ENCODE measurements around the gene MBP. TPM values are rescaled to one million over a fixed set of nuclear protein-coding genes. Genes with fewer than 3 reads are reported as not detected.
"Not testable (repeated sequence)": the region's sequence is repeated elsewhere in the genome, so short reads cannot be mapped to it uniquely, and the experiment has no call there.

The MBP gene
- total RNA-seq, 1 experiment from 2014 or later: 65.2 TPM

DNA sequence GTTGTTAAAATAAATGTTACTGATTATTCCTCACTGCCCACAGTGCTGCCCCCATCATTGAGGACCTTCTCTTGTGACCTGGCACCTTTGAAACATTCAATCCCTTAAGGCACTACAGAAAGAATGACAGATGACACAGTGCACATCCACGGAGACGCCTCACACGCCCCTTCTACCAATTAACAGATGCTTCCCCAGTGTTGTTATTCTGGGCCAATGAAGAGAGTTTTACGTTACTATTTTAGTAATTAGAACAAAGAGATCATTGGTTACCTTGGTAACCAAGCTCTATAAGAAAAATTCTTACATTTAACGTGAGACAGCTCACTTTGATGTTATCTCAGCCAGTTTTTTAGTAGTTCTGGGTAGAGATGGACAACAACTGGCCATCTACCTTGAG lies 158.2 kb downstream of the MBP start:
- in situ Hi-C loops (cut with HindIII; ENCODE audit: low pct_unique_long_range_greater_than_20kb, low sequenced_read_pairs): no loop called here
- DNase-seq (ENCODE audit: low read depth, low spot score): no peak

DNA sequence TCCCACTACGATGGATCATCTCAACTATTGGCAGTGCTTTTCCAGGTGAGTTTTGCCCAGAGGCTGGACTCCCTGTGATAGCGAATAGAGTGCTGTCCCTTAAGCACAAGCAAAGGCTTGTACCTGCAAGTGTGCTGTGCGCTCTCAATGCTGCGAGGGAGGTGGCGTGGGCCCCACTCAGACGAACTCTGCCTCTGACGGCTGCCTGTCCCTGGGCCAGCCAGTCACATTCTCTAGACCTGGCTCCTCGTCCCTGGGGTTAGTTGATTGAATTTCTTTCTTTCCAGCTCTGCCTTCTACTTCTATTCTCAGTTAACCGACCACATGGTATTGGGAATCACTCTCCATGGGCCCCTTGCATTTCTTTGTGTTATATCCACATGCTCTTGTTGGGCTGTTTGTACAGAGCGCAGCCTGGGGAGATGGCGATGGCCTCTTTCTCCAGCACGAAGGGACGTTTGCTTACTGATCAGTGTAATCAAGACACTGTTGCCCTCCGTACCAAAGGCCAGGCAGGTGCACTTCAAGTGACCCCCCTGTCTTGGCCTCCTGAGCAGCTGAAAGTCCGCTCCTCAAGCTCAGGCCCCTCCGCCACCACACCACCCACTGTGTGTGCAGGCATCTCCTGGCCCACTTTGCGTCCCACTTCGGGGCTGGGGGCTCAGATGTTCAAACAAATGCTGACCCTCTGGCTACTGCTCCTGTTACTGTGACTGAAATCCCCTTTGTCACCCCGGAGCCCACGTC lies 158.9 kb downstream of the MBP start:
- in situ Hi-C loops (cut with HindIII; ENCODE audit: low pct_unique_long_range_greater_than_20kb, low sequenced_read_pairs): no loop called here
- DNase-seq (ENCODE audit: low read depth, low spot score): no peak

DNA sequence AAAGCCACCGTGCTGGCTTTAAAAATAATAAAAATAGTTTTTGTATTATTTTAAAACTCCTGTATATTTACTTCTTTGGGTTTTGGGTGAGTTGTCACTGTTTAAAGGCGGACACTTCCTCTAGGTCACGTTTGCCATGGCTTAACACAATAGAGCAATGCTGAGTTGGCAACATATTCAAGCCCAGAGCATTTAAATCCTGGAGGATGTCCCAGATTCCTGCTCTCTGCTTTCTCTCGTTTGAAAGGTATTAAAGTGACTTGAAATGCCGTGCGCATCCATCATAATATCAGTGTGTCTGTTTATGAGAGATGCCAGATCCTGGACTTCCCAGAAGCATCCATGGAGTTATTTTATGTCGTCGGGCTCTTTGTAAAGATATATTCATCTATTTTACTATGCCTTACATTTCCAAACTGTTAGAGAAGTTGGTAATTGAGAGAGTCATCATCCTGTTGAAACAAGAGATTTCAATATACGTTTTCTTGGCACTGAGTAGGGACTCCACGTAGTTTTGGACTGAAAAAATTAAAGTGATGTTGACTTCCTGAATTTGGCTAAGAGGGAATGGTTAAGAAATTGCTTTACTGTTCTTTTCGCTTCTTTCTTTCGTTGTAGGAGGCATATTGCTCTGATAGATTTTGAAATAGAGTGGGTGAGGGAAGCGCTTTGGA lies 159.6 kb downstream of the MBP start:
- in situ Hi-C loops (cut with HindIII; ENCODE audit: low pct_unique_long_range_greater_than_20kb, low sequenced_read_pairs): no loop called here
- no peak for DNase-seq (ENCODE audit: low read depth, low spot score)

DNA sequence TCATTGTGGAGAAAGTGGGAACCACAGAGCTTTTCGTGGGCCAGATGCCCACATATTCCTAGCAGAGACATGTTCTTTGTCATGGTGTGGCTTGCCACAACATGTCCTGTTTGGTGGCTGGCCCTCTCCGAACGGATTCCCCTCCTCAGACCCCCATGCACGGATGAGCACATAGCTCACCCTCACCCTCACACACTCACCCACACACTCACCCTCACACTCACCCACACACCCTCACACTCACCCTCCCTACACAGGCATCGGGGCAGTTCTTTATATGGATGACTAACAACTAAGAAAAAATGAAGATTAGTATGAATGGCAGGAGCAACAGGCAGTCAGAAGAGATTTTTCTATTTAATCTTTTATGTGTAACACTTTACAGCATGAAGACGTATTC lies 160.3 kb downstream of the MBP start:
- no peak for DNase-seq (ENCODE audit: low read depth, low spot score)
- in situ Hi-C loops (cut with HindIII; ENCODE audit: low pct_unique_long_range_greater_than_20kb, low sequenced_read_pairs): no loop called here

DNA sequence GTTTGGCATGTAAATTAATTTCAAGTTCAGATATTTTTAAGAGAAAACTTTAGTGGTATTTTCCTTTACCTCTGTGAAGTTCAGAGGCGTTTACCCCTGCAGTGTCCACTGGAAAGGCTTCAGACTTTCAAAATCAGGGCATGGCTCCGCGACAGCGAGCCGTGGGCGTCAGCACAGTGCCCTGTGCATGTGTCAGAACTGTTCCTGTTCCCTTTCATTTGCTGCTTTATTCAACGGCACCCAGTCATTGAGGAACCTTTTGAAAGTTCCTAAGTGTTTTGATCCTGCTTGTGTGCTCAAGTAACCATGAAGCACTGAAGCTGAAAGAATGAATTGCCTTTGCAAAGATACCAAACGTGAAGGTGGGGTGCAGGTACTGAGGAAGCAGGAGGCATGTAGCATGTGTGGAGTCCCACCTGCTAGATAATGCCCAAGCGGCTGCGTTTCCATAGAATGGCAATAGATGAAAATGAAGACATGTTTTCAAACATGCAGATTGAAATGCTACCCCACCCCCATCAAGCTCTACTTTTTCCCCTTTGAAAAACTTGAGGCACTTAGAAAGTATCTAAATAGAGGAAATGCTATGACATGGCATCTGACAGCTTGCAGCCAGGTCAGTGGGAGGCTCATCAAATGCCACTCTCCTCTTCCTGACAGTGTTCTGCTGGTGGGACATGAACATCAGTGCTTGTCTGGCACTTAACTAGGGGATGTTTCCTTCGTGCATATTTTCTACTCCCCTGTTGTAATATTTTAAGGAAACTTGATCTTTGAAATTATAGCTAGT lies 161.6 kb downstream of the MBP start:
- in situ Hi-C loops (cut with HindIII; ENCODE audit: low pct_unique_long_range_greater_than_20kb, low sequenced_read_pairs): no loop called here
- DNase-seq (ENCODE audit: low read depth, low spot score): no peak

DNA sequence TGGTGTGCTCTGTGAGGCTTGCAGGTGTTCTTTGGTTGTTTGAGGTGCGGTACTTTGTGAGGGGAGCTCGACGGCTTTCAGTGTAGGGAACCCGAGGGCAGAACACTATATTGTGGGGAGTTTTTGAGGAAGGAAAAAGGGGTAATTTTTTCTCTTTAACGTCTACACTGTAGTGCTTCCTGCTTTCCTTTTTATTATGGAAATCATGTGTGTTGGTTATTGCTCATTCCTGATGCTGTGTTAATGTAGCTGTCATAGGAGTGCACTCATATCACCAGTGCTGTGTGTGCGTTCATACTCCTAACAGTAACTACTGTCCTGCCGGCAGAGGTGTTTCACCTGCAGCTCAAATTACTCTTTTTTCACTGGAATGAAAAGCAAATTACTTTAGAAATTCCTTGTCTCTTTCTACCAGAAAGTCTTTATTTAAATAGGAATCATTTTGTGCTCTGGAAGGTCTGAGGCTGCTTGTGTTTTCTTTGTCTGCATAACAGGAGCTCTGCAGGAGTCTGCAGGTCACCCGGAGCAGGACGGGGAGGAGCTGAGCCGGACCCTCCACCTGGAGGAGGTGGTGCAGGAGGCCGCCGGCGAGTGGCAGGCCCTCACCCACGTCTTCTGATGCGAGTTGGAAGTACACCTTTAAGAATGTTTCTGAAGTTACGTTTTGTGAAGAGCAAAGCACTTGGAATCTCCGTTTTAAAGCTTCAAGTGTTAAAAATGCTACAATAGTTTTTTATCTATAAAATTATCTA lies 164.7 kb downstream of the MBP start:
- in situ Hi-C loops (cut with HindIII; ENCODE audit: low pct_unique_long_range_greater_than_20kb, low sequenced_read_pairs): no loop called here
- no peak for DNase-seq (ENCODE audit: low read depth, low spot score)

DNA sequence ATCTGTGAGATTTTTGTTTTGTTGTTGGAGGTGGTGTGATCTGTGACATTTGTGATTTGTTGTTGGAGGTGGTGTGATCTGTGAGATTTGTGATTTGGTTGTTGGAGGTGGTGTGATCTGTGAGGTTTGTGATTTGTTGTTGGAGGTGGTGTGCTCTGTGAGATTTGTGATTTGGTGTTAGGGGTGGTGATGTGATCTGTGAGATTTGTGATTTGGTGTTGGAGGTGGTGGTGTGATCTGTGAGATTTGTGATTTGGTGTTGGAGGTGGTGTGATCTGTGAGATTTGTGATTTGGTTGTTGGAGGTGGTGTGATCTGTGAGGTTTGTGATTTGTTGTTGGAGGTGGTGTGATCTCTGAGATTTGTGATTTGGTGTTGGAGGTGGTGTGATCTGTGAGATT lies 165.3 kb downstream of the MBP start:
- in situ Hi-C loops (cut with HindIII; ENCODE audit: low pct_unique_long_range_greater_than_20kb, low sequenced_read_pairs); DNase-seq (ENCODE audit: low read depth, low spot score): not testable (repeated sequence)

DNA sequence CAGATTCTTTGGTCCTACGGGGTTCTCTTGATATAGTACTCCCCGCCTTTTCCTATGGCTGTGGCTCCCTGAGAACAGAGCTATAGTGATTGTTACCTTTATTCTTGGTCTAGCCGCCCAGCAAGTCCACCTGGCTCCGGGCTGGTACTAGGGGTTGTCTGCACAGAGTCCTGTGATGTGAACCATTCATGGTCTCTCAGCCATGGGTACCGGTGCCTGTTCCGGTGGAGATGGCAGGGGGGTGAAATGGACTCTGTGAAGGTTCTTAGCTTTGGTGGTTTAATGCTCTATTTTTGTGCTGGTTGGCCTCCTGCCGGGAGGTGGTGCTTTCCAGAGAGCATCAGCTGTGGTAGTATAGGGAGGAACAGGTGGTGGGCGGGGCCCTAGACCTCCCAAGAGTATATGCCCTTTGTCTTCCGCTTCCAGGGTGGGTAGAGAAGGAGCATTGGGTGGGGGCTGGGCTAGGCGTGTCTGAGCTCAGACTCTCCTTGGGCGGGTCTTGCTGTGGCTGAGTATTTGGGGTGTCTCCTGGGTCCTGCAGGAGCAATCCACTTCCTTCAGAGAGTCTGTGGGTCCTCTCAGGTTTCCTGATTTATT lies 166.9 kb downstream of the MBP start:
- DNase-seq (ENCODE audit: low read depth, low spot score); in situ Hi-C loops (cut with HindIII; ENCODE audit: low pct_unique_long_range_greater_than_20kb, low sequenced_read_pairs): not testable (repeated sequence)

DNA sequence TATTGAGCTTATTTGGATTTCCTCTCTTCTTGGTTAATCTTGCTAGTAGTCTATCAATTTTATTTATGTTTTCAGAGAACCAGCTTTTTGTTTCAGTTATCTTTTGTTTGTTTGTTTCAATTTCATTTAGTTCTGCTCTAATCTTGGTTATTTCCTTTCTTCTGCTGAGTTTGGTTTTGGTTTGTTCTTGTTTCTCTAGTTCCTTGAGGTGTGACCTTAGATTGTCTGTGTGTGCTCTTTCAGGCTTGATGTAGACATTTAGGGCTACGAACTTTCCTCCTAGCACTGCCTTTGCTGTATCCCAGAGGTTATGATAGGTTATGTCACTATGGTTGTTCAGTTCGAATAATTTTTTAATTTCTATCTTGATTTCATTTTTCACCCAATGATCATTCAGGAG lies 168.6 kb downstream of the MBP start:
- in situ Hi-C loops (cut with HindIII; ENCODE audit: low pct_unique_long_range_greater_than_20kb, low sequenced_read_pairs): no loop called here
- DNase-seq (ENCODE audit: low read depth, low spot score): no peak

DNA sequence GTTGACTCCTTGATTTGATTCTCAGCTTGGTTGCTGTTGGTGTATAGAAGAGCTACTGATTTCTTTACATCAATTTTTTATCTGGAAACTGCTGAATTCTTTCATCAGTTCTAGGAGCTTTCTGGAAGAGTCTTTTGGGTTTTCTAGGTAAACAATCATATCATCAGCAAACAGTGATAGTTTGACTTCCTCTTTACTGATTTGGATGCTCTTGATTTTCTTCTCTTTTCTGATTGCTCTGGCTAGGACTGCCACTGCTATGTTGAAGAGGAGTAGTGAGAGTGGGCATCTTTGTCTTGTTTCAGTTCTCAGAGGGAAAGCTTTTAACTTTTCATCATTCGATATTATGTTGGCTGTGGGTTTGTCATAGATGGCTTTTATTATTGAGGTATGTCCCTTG lies 169.7 kb downstream of the MBP start:
- in situ Hi-C loops (cut with HindIII; ENCODE audit: low pct_unique_long_range_greater_than_20kb, low sequenced_read_pairs): no loop called here
- DNase-seq (ENCODE audit: low read depth, low spot score): no peak

DNA sequence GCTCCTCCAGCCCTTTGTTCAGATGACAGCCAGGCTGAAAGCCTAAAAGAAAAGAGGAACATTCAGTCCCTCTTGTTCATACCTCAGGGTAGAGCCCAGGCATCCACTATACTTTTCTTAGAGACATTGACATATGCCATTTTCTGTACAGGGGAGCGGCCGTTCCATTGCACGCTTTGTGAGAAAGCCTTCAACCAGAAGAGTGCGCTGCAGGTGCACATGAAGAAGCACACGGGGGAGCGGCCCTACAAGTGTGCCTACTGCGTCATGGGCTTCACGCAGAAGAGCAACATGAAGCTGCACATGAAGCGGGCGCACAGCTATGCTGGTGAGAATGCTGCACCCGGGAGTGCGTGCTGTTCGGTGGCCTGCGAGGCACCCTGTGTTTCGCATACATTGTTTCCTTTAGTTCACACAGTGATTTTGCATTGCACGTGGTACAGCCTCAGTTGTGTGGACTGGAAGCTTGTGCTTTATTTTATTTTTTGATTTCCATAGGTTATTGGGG lies 172.0 kb downstream of the MBP start:
- DNase-seq (ENCODE audit: low read depth, low spot score): no peak
- in situ Hi-C loops (cut with HindIII; ENCODE audit: low pct_unique_long_range_greater_than_20kb, low sequenced_read_pairs): no loop called here

DNA sequence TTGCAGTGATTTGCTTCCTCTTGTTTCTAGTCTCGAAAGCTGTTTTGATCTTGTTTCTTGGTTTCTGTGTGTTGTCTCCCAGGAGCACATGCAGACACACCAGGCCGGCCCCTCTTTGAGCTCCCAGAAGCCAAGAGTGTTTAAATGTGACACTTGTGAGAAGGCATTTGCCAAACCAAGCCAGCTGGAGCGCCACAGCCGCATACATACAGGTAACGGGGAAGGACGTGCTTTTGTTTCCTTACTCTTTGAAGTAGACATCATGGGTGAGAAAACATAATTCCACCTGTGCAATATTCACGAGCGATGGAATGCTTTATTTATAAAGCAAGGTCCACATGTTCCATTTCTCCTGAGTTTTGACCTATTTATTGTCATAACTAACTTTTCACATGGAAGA lies 173.0 kb downstream of the MBP start:
- in situ Hi-C loops (cut with HindIII; ENCODE audit: low pct_unique_long_range_greater_than_20kb, low sequenced_read_pairs): no loop called here
- DNase-seq (ENCODE audit: low read depth, low spot score): no peak

DNA sequence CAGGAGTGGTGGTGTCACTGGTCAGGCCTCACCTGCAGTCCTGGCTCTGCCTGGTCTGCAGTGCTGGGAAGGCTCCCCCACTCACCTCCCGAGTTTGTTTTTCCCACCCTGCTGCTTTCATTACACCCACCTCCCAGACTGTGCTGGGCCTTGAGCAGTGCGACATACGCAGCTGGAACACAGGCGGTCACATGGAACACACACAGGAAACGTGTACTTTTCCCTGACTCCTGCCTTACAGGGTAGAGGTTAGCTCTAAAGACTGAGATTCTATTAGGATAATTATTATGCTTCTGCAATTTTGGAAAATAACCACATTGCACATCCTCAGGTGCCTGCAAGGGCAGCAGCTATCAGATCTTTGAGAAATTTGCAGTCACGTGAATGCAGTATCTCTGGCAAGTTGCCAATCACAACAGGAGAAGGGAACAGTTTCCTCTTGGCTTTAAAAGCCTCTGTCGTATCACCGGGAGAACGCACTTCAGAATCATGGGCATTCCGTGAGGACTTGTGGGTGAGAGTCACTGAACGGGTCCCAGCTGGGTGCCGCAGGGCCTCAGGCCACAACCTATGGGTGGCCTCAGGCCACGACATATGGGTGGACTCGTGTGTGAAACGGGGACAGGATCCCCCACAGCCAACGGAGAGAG lies 173.8 kb downstream of the MBP start:
- no peak for DNase-seq (ENCODE audit: low read depth, low spot score)
- in situ Hi-C loops (cut with HindIII; ENCODE audit: low pct_unique_long_range_greater_than_20kb, low sequenced_read_pairs): no loop called here

DNA sequence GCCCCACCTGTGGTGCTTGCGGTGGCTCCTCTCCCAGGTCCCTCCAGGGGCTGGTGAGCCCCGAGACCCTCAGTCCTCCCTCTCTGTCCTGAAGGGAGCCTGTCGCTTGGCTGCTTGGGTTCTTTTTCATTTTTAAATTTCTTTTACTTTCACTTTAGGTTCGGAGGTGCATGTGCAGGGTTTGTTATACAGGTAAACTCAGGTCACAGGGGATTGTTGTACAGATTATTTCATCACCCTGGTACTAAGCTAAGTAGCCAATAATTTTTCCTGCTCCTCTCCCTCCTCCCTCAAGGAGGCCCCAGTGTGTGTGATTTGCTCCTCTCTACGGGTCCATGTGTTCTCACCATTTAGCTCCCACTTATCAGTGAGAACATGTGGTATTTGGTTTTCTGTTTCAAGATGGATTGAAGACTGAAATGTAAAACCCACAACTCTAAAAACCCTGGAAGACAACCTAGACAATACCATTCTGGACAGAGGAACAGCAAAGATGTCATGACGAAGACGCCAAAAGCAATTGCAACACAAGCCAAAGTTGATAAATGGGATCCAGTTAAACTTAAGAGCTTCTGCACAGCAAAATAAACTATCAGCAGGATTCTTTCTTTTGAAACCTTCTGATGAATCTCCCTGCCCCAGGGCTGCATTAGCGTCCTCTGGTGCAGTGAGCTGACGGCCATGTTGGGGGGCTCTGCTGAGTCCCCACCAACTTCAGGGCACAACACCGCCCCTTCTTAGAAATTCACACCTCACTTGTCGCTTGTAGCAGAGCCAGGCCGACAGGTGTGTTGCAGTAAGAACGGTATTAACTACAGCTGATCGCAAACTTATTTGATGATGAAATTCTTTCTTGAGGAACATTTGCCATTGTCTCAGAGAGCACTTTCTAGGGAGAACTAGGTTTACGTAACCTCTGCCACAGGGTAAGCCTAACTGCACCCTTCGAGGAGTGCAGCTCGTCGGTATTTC lies 174.9 kb downstream of the MBP start:
- no peak for DNase-seq (ENCODE audit: low read depth, low spot score)
- in situ Hi-C loops (cut with HindIII; ENCODE audit: low pct_unique_long_range_greater_than_20kb, low sequenced_read_pairs): no loop called here

DNA sequence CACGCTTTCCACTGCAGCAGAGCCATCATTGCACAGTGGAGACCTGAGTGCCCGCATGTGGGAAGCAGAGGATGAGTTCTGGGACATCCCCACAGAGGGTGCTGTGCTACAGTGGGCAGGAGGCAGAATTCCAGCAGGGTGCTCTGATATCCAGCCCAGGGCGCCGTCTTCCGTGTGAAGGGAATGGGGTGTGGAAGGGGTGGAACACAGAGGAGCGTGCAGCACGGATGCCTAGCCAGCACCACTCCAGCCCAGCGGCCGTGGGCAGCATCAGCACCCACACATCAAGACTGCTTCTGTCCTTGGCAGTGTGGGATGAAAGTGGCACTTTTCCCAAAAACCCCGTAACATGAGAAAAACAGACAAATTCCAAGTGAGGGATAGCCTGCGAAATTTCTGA lies 175.9 kb downstream of the MBP start:
- in situ Hi-C loops (cut with HindIII; ENCODE audit: low pct_unique_long_range_greater_than_20kb, low sequenced_read_pairs): no loop called here
- no peak for DNase-seq (ENCODE audit: low read depth, low spot score)

DNA sequence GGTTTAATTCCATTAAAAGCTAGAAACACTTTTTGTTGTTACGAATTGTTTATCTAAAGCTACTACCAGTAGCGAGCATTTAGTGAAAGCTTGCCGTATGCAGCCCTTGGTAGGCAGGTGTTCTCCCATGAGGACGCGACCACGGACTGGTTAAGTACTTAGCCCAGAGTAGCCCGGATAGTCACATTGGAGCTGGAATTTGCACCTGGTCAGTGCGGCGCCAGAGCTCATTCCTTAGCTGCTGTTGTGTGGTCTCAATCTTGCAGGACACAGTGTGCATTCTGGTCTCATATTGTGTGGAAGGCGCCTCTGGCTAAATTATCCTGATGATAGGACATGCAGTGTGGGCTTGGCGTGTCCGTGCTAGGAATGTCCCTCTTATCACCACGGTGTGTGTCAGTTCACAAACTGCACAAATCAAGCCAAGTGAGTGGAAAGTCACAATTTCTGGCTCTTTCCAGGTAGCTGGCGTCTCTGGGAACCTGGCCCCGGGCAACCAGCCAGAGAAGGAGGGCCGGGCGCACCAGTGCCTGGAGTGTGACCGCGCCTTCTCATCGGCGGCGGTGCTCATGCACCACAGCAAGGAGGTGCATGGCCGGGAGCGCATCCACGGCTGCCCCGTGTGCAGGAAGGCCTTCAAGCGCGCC lies 176.9 kb downstream of the MBP start:
- in situ Hi-C loops (cut with HindIII; ENCODE audit: low pct_unique_long_range_greater_than_20kb, low sequenced_read_pairs): no loop called here
- no peak for DNase-seq (ENCODE audit: low read depth, low spot score)
